WTC11 (cell line): ENCODE data around the gene SWI5. TPM values are rescaled to one million over a fixed set of nuclear protein-coding genes. Genes with fewer than 3 reads are reported as not detected.

Experiments
- ATAC-seq: fragments of 200-7000 bp; cut with Tn5 transposase; 2 replicates; pipeline ENCODE4 v1.10.0; 2021; ENCODE audit warnings: mild to moderate bottlenecking, moderate library complexity
- CTCF ChIA-PET: fragments of 300-600 bp; sonication (Branson Sonifier 250); formaldehyde crosslinking; loops from one replicate; lab custom pipeline; 2021; ENCODE audit warnings: antibody characterized with exemption; lab: Charles Lee
- POLR2A ChIA-PET: fragments of 350-600 bp; sonication (Branson Sonifier 250); formaldehyde crosslinking; loops from one replicate; lab custom pipeline; 2021; ENCODE audit warnings: antibody characterized with exemption; lab: Charles Lee
- DNase-seq: peaks from one replicate; pipeline ENCODE4 v3.0.0; 2021; ENCODE audit warnings: low spot score
- H3K27ac Mint-ChIP-seq: 2 replicates; pipeline ENCODE4 v1.8.0; 2021; ENCODE audit warnings: mixed read lengths
- H3K27me3 Mint-ChIP-seq: 2 replicates; pipeline ENCODE4 v1.8.0; 2021; ENCODE audit warnings: low read depth, mild to moderate bottlenecking, moderate library complexity, mixed read lengths
- H3K36me3 Mint-ChIP-seq: 2 replicates; pipeline ENCODE4 v1.8.0; 2021; ENCODE audit warnings: mixed read lengths
- H3K4me1 Mint-ChIP-seq: 2 replicates; pipeline ENCODE4 v1.8.0; 2022; ENCODE audit warnings: mixed read lengths
- H3K4me3 Mint-ChIP-seq: 2 replicates; pipeline ENCODE4 v1.8.0; 2021; ENCODE audit warnings: mild to moderate bottlenecking, moderate library complexity, mixed read lengths
- H3K9me3 Mint-ChIP-seq: 2 replicates; pipeline ENCODE4 v1.8.0; 2021; ENCODE audit warnings: mixed read lengths
- CREB1 ChIP-seq: sonication (generic); formaldehyde crosslinking; IDR thresholded peaks from 2 replicates; pipeline ENCODE4 v1.8.0; 2023; ENCODE audit warnings: mild to moderate bottlenecking, missing genetic modification reagents
- ETV6 ChIP-seq: sonication (generic); formaldehyde crosslinking; IDR thresholded peaks from 2 replicates; pipeline ENCODE4 v1.8.1; 2022; ENCODE audit warnings: mild to moderate bottlenecking, missing genetic modification reagents
- FOXK1 ChIP-seq: sonication (generic); formaldehyde crosslinking; IDR thresholded peaks from 2 replicates; pipeline ENCODE4 v1.8.0; 2022; ENCODE audit warnings: mild to moderate bottlenecking, moderate library complexity, missing genetic modification reagents
- FOXP1 ChIP-seq: sonication (generic); formaldehyde crosslinking; IDR thresholded peaks from 2 replicates; pipeline ENCODE4 v1.8.0; 2022; ENCODE audit warnings: missing genetic modification reagents, mild to moderate bottlenecking, moderate library complexity, borderline replicate concordance
- FOXP4 ChIP-seq: sonication (generic); formaldehyde crosslinking; IDR thresholded peaks from 2 replicates; pipeline ENCODE4 v1.8.0; 2022; ENCODE audit warnings: mild to moderate bottlenecking, missing genetic modification reagents
- GABPB1 ChIP-seq: sonication (generic); formaldehyde crosslinking; IDR thresholded peaks from 2 replicates; pipeline ENCODE4 v1.8.1; 2023; ENCODE audit warnings: mild to moderate bottlenecking, missing genetic modification reagents
- GRHL2 ChIP-seq: fragments of 250-450 bp; sonication (Bioruptor Pico); IDR thresholded peaks from 2 replicates; pipeline ENCODE4 v1.8.0; 2022; ENCODE audit warnings: mild to moderate bottlenecking, moderate library complexity; ENCODE audit not compliant: insufficient replicate concordance, severe bottlenecking
- IRF1 ChIP-seq: sonication (generic); formaldehyde crosslinking; IDR thresholded peaks from 2 replicates; pipeline ENCODE4 v1.8.0; 2023; ENCODE audit warnings: missing genetic modification reagents
- JUN ChIP-seq: sonication (generic); formaldehyde crosslinking; IDR thresholded peaks from 2 replicates; pipeline ENCODE4 v1.8.0; 2023; ENCODE audit warnings: mild to moderate bottlenecking, missing genetic modification reagents
- MXD4 ChIP-seq: fragments of 250-450 bp; sonication (Bioruptor Pico); IDR thresholded peaks from 2 replicates; pipeline ENCODE4 v1.8.0; 2021; ENCODE audit warnings: mild to moderate bottlenecking, moderate library complexity, borderline replicate concordance
- NFYB ChIP-seq: sonication (generic); formaldehyde crosslinking; conservative IDR thresholded peaks from 2 replicates; pipeline ENCODE4 v1.8.0; 2022; ENCODE audit warnings: low read depth, missing genetic modification reagents
- NR1H2 ChIP-seq: sonication (generic); formaldehyde crosslinking; IDR thresholded peaks from 2 replicates; pipeline ENCODE4 v1.9.0; 2021; ENCODE audit warnings: mild to moderate bottlenecking, moderate library complexity, missing genetic modification reagents
- SOX15 ChIP-seq: fragments of 250-450 bp; sonication (Bioruptor Pico); IDR thresholded peaks from 2 replicates; pipeline ENCODE4 v1.9.0; 2021; ENCODE audit warnings: mild to moderate bottlenecking
- STAT6 ChIP-seq: sonication (generic); formaldehyde crosslinking; conservative IDR thresholded peaks from 2 replicates; pipeline ENCODE4 v1.8.1; 2023; ENCODE audit warnings: mild to moderate bottlenecking, low read depth, missing genetic modification reagents, moderate library complexity
- TEAD1 ChIP-seq: sonication (generic); formaldehyde crosslinking; IDR thresholded peaks from 2 replicates; pipeline ENCODE4 v1.8.0; 2022; ENCODE audit warnings: mild to moderate bottlenecking, missing genetic modification reagents
- USF2 ChIP-seq: sonication (generic); formaldehyde crosslinking; IDR thresholded peaks from 2 replicates; pipeline ENCODE4 v1.8.1; 2023; ENCODE audit warnings: mild to moderate bottlenecking, missing genetic modification reagents, moderate library complexity
- ZBTB21 ChIP-seq: sonication (generic); formaldehyde crosslinking; IDR thresholded peaks from 2 replicates; pipeline ENCODE4 v1.8.1; 2023; ENCODE audit warnings: mild to moderate bottlenecking, missing genetic modification reagents, borderline replicate concordance
- ZMAT4 ChIP-seq: fragments of 250-450 bp; sonication (Bioruptor Pico); IDR thresholded peaks from 2 replicates; pipeline ENCODE4 v1.9.0; 2021; ENCODE audit warnings: mild to moderate bottlenecking
- ZNF396 ChIP-seq: fragments of 250-450 bp; sonication (Bioruptor Pico); IDR thresholded peaks from 2 replicates; pipeline ENCODE4 v1.8.0; 2021; ENCODE audit warnings: mild to moderate bottlenecking, moderate library complexity, borderline replicate concordance
- ZNF416 ChIP-seq: fragments of 250-450 bp; sonication (Bioruptor Pico); IDR thresholded peaks from 2 replicates; pipeline ENCODE4 v1.9.0; 2021; ENCODE audit warnings: mild to moderate bottlenecking, inconsistent platforms
- ZSCAN18 ChIP-seq: fragments of 250-450 bp; sonication (Bioruptor Pico); IDR thresholded peaks from 2 replicates; pipeline ENCODE4 v2.1.2; 2022; ENCODE audit warnings: mild to moderate bottlenecking, moderate library complexity
- total RNA-seq: library from RNA; stranded (reverse); gene quantifications from 3 replicates; pipeline ENCODE4 v1.2.3, GENCODE V29; 2021

Gene SWI5
- total RNA-seq, 1 experiment from 2014 or later, result 26.2 TPM

- ATAC-seq (no peak), DNase-seq (no peak)
- no peaks in the 10 kb centered on the region for H3K9me3 Mint-ChIP-seq
- H3K4me1 Mint-ChIP-seq, result no peaks in the 10 kb centered on the region
- peaks cover 25% of the 10 kb centered on the region for H3K36me3 Mint-ChIP-seq
- ChIA-PET POLR2A (no interaction called here), CTCF (no interaction called here)
- H3K27ac Mint-ChIP-seq, result no peak overlapping the region
- no peak overlapping the region for H3K4me3 Mint-ChIP-seq
- H3K27me3 Mint-ChIP-seq, result no peaks in the 10 kb centered on the region
- TF ChIP-seq CREB1 (CRISPR knock-in tag) (no peak), MXD4 (no peak), ZMAT4 (CRISPR knock-in tag) (no peak), ZNF396 (CRISPR knock-in tag) (no peak), NFYB (CRISPR knock-in tag) (no peak), GABPB1 (CRISPR knock-in tag) (no peak), ZSCAN18 (CRISPR knock-in tag) (no peak), ETV6 (CRISPR knock-in tag) (no peak), STAT6 (CRISPR knock-in tag) (no peak), TEAD1 (no peak), NR1H2 (CRISPR knock-in tag) (no peak), FOXP4 (CRISPR knock-in tag) (no peak), JUN (CRISPR knock-in tag) (no peak), IRF1 (CRISPR knock-in tag) (no peak), GRHL2 (CRISPR knock-in tag) (no peak)
- TF ChIP-seq, all 79 proteins: peak for 0
Measured at GRCh38 chr9:128316421-128316820, 40.3 kb downstream of the SWI5 start.

- ChIA-PET CTCF (no interaction called here), POLR2A (interaction anchor here (0.6 kb wide), 1 partner anchor 21 kb away, joined by 3 read pairs; no protein-coding TSS in a partner anchor)
- peaks cover 23% of the 10 kb centered on the region for H3K36me3 Mint-ChIP-seq
- no peak overlapping the region for H3K4me3 Mint-ChIP-seq
- no peaks in the 10 kb centered on the region for H3K27me3 Mint-ChIP-seq
- ATAC-seq (no peak), DNase-seq (no peak)
- TF ChIP-seq USF2 (CRISPR knock-in tag) (no peak), FOXP1 (no peak), ZBTB21 (CRISPR knock-in tag) (no peak), MXD4 (no peak), ZNF416 (CRISPR knock-in tag) (no peak), SOX15 (CRISPR knock-in tag) (no peak), IRF1 (CRISPR knock-in tag) (no peak), FOXK1 (CRISPR knock-in tag) (no peak)
- no peak overlapping the region for H3K27ac Mint-ChIP-seq
- H3K4me1 Mint-ChIP-seq, result no peaks in the 10 kb centered on the region
- H3K9me3 Mint-ChIP-seq, result no peaks in the 10 kb centered on the region
Measured at GRCh38 chr9:128317629-128318028, 41.6 kb downstream of the SWI5 start.
